ENCODE data around the gene SSC4D.
"Not testable (repeated sequence)": the region's sequence is repeated elsewhere in the genome, so short reads cannot be mapped to it uniquely, and the experiment has no call there.

Gene SSC4D

GRCh38 chr7:76409537-76409936, at the start of gene SSC4D:
SSC4D (minus strand) TSS chr7:76409697; CDS start chr7:76404439, 5,258 bp downstream.
- no peak for DNase-seq (ENCODE audit: low spot score)

GRCh38 chr7:76458504-76458903, 49.0 kb upstream of the SSC4D start:
- not testable (repeated sequence) for DNase-seq (ENCODE audit: low spot score)

GRCh38 chr7:76457017-76457416, 47.5 kb upstream of the SSC4D start:
- DNase-seq (ENCODE audit: low spot score) = not testable (repeated sequence)

GRCh38 chr7:76445577-76446008, 36.1 kb upstream of the SSC4D start:
- DNase-seq (ENCODE audit: low spot score) = peak; percentile 10

- DNase-seq (ENCODE audit: low spot score) = not testable (repeated sequence)
Observed at GRCh38 chr7:76443846-76444245, 34.3 kb upstream of the SSC4D start.

GRCh38 chr7:76442664-76443446, 33.4 kb upstream of the SSC4D start:
- not testable (repeated sequence) for DNase-seq (ENCODE audit: low spot score)

- DNase-seq (ENCODE audit: low spot score) = not testable (repeated sequence)
Observed at GRCh38 chr7:76441792-76442191, 32.3 kb upstream of the SSC4D start.

GRCh38 chr7:76440404-76440803, 30.9 kb upstream of the SSC4D start:
- DNase-seq (ENCODE audit: low spot score) = not testable (repeated sequence)

GRCh38 chr7:76439120-76439888, 29.8 kb upstream of the SSC4D start:
- not testable (repeated sequence) for DNase-seq (ENCODE audit: low spot score)

GRCh38 chr7:76437873-76438272, 28.4 kb upstream of the SSC4D start:
- peak; percentile 57 for DNase-seq (ENCODE audit: low spot score)

GRCh38 chr7:76430836-76431235, 21.3 kb upstream of the SSC4D start:
- no peak for DNase-seq (ENCODE audit: low spot score)

- DNase-seq (ENCODE audit: low spot score) = no peak
Observed at GRCh38 chr7:76430211-76430610, 20.7 kb upstream of the SSC4D start.

GRCh38 chr7:76428868-76429805, 19.6 kb upstream of the SSC4D start:
- no peak for DNase-seq (ENCODE audit: low spot score)

- no peak for DNase-seq (ENCODE audit: low spot score)
Observed at GRCh38 chr7:76428149-76428823, 18.8 kb upstream of the SSC4D start.

- no peak for DNase-seq (ENCODE audit: low spot score)
Observed at GRCh38 chr7:76427635-76428034, 18.1 kb upstream of the SSC4D start.

- DNase-seq (ENCODE audit: low spot score) = no peak
Observed at GRCh38 chr7:76426246-76426645, 16.7 kb upstream of the SSC4D start.

GRCh38 chr7:76425558-76425957, 16.1 kb upstream of the SSC4D start:
- not testable (repeated sequence) for DNase-seq (ENCODE audit: low spot score)

- no peak for DNase-seq (ENCODE audit: low spot score)
Observed at GRCh38 chr7:76425156-76425555, 15.7 kb upstream of the SSC4D start.

GRCh38 chr7:76424413-76425111, 15.1 kb upstream of the SSC4D start, which contains the start of gene ZP3:
ZP3 (plus strand) TSS chr7:76424950; CDS start chr7:76424965, 15 bp downstream.
- DNase-seq (ENCODE audit: low spot score) = no peak

- DNase-seq (ENCODE audit: low spot score) = no peak
Observed at GRCh38 chr7:76423666-76424412, 14.3 kb upstream of the SSC4D start.

Data from CD4-positive, alpha-beta T cell treated with Interleukin-15 for 4 hours (primary cell).